M059J (cell line): ENCODE results near the gene GAL3ST2. TPM values are rescaled to one million over a fixed set of nuclear protein-coding genes. Genes with fewer than 3 reads are reported as not detected.
"Not testable (repeated sequence)": the region's sequence is repeated elsewhere in the genome, so short reads cannot be mapped to it uniquely, and the experiment has no call there.

Experiments
- DNase-seq: peaks from one replicate; pipeline ENCODE4 v3.0.0-alpha.2; 2012; ENCODE audit warnings: low read depth
- total RNA-seq: library from RNA; depleted of rRNA; stranded (reverse); fragments of >200 nt; shearing (Covaris generic); gene quantifications from 2 replicates; pipeline ENCODE4 v1.2.3, GENCODE V29; 2014

Gene GAL3ST2
- total RNA-seq, 1 experiment from 2014 or later = not detected

- DNase-seq = no peak
Observed at GRCh38 chr2:241808721-241809382, 32.2 kb downstream of the GAL3ST2 start, which contains the start of gene NEU4. Gene NEU4 (plus strand): TSS chr2:241809193. CDS start chr2:241814485, 5,292 bp downstream.

- DNase-seq = no peak
Observed at GRCh38 chr2:241809383-241810306, 33.0 kb downstream of the GAL3ST2 start.

DNA sequence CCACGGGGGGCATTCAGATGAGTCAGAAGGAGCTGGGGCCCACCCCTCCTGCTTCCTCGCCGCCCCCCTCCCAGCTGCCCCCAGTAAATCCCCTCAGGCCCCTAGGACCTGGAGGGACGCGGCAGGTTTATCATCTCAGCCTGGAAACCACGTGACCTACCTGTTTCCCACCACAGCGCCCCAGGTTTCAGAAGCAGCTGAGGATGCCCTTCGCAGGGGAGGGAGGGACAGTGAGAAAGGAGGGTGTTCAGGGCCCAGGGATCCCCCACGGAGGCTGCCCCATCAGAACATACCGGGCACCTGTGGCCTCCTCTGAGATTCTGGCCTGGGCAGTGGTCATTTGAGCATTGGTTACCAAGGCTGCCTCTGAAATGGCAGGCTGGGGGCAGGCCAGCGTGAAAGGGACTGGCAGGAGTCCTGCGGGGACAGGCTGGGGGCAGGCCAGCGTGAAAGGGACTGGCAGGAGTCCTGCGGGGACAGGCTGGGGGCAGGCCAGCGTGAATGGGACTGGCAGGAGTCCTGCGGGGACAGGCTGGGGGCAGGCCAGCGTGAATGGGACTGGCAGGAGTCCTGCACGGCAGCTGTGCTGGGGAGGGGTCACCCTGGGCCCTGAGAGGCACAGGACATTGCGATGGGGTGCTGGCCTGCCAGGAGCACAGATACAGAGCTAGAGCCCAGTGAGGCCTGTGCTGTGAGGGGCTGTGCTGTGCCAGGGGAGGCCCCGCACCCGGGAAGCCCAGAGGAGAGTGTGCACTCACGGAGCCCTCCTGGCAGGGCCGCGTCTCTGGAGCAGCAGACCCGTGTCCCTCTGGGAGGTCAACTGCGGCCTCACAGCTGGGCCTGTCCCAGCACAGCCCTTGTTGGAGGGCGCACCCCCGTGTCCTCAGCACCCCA lies 33.9 kb downstream of the GAL3ST2 start:
- DNase-seq = no peak

DNA sequence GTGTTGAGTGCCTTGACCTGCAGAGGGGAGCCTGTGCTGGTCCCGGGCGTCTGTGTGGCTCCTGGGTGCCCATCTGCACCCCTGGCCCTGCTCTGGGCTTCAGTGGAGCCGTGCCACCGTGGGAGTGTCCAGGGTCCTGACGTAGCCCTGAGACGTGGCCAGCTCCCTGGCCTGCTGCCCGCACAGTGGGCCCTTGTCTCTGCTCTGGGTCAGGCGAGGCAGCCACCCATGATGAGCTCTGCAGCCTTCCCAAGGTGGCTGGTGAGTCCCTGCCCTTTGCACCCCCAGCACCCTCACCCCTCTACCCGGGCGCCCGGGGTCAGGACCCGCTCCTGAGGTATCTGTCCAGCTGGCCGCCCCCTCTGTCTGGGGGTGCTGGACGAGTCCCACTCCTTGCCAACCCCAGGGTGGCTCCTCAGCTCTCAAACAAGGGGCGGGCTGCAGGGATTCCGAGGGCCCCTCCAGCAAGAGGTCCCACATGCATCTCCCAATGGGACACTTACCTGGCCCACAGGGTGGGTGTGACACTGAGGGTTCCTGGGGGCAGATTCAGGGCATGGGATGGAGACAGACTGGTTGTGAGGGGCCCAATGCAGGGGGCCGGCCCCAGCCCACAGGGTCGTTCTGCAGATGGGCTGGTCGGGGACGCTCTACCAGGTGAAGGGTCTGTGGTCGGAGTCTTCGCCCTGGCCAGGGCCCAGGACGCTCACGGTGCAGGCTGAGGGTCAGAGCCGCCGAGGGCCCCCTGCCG lies 34.8 kb downstream of the GAL3ST2 start:
- DNase-seq = no peak

DNA sequence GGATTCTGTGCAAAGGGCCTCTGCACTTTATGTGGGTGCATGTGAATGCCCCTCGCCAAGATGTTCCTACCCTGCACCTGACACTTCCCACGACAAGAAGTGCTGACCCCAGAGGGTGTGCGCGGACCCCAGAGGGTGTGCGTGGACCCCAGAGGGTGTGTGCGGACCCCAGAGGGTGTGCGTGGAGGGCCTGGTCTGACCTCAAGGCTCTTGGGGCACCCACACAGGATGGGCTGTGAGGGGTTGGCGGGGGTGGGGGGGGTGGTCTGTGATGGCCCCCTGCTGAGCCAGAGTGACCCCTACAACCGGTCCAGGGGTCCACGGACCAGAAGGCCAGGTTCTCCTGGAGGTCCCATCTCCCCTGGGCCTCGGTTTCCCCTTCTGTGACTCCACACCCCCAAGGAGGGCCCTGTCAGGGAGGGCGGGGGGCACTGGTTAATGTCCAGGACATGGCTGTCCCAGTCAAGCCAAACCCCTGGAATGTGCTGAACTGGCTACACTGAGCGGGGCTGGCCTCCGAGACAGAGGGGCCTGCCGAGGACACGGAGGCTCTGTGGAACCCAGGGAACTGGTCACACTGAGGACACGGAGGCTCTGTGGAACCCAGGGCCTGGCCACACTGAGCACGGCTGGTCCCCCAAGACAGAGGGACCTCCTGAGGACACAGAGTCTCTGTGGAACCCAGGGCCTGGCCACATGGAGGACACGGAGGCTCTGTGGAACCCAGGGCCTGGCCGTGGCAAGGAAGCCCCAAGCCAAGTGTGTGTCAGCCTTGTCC lies 35.5 kb downstream of the GAL3ST2 start:
- DNase-seq = no peak

DNA sequence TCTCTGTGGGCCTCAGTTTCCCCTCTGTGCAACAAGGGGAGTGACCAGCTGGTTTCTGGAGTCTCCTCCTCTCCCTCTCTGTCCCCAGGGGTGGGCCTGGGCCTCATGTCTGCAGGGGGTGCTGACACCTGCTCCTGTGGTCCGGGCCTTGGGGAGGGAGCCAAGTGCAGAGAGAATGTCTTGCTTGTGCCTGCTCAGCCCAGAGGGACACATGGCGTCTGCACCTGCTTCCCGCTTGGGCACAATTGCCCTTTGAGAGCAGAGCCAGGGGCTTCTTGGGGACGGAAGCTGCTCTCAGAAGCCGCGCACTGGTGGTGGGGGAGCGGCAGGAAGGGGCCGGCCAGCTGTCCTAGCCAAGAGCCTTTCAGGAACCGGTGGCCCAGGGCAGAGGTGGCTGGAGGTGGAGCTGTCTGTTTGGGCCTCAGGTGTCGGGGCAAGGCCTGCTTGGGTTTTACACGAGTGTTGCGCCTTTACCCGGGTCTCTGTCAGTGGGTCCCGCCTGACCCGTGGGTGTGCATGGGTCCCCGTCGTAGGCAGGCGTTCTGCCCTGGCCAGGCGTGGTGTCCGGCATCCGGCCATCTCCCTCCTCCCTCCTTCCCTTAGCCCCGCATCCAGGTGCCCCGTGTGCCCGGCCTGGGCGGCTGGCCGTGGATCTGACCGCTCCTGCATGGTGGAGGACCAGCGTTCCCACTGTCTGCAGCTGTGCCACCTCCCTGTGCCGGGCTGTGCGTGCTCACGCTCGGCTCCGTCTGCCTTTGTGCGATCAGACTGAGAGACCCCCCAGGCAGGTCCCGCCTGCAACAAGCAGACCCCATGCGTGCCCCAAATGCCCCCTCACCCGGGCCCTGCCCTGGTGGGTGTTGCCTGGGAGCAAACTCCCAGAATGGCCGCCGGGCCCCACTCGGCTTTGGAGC lies 36.4 kb downstream of the GAL3ST2 start:
- no peak for DNase-seq

GRCh38 chr2:241813644-241814392 lies 37.2 kb downstream of the GAL3ST2 start:
- no peak for DNase-seq

DNA sequence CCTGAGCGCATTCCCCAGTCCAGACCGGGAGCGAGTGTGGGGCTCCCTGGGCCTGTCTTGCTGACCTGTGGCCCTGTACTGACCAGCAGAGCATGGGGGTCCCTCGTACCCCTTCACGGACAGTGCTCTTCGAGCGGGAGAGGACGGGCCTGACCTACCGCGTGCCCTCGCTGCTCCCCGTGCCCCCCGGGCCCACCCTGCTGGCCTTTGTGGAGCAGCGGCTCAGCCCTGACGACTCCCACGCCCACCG lies 37.7 kb downstream of the GAL3ST2 start:
- no peak for DNase-seq

- DNase-seq = no peak
Observed at GRCh38 chr2:241814643-241815476, 38.2 kb downstream of the GAL3ST2 start.

DNA sequence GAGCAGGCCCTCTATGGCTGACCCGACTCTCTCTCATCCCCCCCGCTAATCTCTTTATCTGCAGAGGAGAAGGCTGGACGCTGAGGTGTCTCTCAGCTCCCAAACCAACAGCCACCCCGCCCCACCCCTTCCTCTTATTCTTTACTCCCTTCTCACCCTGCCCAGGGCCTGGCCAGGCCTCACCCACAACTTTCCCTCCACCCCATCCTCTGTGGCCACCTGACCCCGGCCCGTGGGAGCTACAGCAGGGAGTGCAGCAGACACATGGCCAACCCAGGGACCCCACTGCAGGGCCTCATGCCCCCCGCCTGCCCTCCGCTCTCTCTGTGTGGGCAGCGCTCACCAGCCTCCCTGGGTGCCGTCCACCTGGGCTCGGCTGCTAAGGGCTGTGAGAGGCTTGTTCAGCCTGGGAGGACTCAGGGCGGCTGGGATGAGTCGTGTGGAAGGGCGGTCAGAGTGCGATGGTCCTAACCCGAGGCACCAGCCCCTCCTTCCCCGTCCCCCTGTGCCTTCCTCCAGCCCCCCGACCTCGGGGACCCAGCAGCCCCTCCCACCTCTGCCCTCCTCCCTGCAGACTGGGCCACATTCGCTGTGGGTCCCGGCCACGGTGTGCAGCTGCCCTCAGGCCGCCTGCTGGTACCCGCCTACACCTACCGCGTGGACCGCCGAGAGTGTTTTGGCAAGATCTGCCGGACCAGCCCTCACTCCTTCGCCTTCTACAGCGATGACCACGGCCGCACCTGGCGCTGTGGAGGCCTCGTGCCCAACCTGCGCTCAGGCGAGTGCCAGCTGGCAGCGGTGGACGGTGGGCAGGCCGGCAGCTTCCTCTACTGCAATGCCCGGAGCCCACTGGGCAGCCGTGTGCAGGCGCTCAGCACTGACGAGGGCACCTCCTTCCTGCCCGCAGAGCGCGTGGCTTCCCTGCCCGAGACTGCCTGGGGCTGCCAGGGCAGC lies 39.1 kb downstream of the GAL3ST2 start:
- no peak for DNase-seq

DNA sequence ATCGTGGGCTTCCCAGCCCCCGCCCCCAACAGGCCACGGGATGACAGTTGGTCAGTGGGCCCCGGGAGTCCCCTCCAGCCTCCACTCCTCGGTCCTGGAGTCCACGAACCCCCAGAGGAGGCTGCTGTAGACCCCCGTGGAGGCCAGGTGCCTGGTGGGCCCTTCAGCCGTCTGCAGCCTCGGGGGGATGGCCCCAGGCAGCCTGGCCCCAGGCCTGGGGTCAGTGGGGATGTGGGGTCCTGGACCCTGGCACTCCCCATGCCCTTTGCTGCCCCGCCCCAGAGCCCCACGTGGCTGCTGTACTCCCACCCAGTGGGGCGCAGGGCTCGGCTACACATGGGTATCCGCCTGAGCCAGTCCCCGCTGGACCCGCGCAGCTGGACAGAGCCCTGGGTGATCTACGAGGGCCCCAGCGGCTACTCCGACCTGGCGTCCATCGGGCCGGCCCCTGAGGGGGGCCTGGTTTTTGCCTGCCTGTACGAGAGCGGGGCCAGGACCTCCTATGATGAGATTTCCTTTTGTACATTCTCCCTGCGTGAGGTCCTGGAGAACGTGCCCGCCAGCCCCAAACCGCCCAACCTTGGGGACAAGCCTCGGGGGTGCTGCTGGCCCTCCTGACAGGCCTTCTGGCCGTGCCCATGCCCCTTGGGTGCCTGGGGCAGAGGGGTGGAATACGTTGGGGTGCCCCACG lies 40.0 kb downstream of the GAL3ST2 start:
- no peak for DNase-seq

DNA sequence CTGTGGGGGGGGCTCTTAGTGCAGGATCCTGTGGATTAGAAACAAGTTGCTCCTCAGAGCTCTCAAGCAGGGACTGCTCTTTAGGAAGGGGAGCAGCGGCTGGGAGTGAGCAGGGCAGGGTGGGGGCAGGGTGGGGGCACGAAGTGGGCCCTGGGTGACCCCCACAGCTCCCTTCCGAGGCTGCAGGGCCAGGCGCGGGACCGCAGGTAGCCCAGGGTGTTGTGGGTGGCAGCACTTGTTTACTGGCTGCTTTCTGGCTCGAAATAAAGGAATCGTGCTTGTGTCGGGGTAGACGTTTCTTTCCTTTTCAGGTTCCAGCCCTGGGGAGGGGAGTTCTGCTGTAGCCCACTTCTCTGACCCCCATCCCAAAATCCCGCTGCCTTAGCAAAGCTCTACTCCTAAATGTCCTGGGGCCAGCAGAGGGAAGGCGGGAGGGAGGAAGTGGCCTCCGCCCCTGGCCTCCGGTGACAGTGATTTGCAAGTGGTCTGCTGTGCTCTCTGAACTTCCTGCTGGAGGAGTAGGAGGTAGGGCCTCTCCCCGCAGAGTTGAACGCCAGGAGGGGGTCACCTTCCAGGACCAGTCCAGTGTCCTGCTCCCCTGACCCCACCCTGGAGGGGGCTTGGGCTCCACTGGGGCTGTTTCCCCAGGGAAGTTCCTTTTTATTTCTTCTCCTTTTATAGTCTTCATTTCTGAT lies 40.7 kb downstream of the GAL3ST2 start:
- DNase-seq = no peak

DNA sequence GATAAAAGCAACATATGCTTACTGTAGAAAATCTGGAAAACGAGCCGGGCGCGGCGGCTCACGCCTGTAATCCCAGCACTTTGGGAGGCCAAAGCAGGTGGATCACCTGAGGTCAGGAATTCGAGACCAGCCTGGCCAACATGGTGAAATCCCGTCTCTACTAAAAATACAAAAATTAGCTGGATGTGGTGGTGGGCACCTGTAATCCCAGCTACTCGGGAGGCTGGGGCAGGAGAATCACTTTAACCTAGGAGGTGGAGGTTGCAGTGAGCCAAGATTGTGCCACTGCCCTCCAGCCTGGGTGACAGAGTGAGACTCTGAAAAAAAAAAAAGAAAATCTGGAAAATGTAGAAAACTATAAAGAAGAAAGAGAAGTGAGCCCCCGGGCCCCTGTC lies 41.2 kb downstream of the GAL3ST2 start:
- DNase-seq = not testable (repeated sequence)

- no peak for DNase-seq
Observed at GRCh38 chr2:241818229-241818942, 41.8 kb downstream of the GAL3ST2 start.

DNA sequence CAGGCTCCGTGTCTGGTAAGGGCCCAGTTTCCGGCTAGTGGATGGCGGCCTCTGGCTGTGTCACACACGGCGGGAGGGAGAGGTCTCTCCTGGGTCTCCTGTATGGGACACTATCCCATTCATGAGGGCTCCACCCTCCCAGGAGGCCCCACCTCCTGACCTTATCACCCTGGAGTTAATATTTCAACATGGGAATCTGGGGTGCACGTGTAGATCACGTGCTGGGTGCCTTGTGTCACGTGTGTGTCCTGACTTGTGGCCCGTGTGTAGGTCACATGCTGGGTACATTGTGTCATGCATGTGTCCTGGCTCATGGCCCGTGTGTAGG lies 42.3 kb downstream of the GAL3ST2 start:
- DNase-seq = no peak
